ENCODE measurements around the gene PHLPP1. TPM values are rescaled to one million over a fixed set of nuclear protein-coding genes. Genes with fewer than 3 reads are reported as not detected.
"Not testable (repeated sequence)": the region's sequence is repeated elsewhere in the genome, so short reads cannot be mapped to it uniquely, and the experiment has no call there.

PHLPP1 gene
- total RNA-seq, 1 donor from 2014 or later = 33.2 TPM

DNA sequence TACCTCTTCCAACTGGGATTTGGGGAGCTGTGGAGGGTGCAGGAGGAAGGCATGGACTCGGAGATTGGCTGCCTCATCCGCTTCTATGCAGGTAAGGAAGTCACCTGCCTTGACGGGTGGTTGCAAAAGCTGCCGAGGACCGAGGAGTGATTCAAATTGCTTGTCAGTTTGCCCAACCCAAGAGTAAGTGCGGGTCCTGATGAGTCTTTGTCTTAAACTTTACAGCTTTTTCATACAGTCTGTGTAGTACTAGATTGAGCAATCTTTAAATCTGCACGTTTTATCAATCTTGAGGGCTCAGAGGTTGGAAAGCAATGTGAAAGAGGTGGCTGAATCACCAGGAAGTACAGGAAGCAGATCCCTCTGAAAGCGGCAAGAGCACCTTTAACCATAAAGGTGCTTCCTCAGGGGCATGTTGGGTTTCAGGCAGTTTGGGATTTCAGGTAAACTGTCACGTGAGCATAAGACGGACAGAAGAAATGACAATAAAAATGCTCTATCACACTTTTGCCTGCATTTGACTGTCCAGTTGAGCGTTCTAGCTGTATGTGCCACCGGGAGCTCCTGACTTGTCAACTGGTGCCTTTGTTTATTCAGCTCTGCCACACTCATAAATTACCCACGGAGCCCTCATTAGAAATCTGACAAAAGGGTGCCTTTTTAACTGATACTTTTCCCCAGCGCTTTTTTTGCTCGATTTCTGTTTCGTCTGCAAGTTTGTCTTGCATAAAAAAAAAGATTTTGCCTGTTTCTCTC lies 2.0 kb downstream of the PHLPP1 start:
- DNase-seq (ENCODE audit: low spot score) = peak; percentile 26

DNA sequence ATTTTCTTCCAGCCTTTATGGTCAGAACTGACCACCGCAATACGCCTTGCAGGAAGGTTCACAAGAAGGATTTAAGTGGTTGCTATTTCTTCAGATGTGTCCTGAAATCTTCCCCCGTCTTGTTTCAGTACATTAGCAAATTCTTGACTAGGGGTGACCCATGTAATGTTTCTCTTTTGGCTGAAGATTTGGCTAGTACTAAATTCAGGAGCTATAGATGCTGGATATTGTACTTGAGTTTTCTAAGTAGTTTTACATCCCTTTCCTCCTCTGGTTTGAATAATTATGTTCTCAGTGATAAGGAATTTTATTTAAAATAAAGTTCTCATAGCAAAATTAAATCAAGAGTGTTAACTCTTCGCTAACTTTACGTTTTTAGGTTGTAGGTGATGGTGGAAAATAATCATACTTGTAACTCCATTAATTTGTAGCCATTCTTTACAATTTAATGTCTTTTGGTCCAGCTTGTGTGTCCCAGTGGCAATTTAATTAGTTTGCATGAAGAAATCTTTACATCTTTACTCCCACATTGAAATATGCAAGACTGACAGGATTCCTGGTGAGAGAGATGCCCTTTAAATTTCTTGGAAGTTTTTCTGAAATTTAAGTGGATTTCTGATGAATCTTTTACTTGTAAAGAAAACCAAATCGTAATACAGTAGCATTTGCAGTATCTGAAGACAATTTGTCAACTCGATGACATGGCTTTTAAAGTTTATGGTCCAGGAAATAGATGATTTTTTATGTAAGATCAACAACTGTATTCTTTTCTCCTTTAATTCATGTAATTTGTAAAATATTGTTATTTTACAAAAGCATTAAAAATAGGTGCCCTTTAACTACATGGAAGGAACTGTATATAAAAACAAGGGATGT lies 2.8 kb downstream of the PHLPP1 start:
- no peak for DNase-seq (ENCODE audit: low spot score)

DNA sequence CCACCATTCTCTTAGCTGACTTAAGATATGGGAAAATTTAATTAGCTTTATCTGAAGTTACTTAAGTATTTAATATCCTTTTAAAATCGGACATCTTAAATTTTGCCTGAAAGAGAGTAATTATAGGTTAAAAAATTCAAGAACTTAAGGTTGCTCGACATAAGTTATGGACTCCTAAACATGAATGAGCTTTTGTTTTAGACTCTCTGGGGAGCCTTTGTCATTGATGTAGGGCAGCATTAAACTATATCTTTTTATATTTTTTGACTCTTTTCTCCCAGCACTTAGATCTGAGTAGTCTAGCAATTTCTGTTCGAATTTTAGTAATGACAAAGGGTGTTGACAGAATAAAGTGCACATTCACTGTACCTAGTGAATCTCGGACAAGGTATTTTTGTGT lies 4.7 kb downstream of the PHLPP1 start:
- DNase-seq (ENCODE audit: low spot score) = no peak

DNA sequence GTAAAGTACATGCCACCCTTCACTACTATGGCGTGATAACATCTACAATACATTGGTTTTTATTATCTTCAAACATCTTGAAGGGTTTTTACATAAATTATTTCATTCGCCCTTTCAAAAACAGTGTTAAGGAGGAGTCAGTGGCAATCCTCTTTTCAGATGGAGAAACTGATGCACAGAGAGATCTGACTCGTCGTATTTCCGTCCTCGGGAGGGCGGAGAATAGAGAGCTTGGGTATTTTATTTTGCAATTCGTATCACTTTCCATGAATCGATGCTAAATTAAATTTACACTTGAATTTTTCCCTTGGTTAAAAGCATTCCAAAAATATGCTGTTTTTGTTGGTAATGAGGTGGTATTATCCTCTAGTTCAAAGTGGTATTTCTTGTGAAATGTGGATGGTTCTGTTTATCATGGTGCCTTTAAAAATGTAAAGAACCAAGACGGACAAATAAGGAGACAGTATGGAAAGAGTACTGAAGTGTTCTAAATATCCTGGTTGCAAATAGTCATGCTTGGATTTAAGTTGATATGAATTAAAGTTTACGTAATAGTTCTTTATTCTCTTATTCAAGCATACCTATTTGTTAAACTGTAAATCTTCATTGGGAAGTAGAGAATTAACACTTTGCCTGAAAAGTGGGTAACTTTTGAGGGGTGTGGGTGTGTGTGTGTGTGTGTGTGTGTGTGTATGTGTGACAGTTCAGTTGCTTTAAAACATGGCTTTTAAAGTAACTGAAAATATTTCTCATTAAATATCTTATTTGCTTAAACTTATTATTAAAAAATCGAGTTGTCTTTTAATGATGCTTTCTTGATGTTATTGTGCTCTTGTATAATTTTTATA lies 5.6 kb downstream of the PHLPP1 start:
- DNase-seq (ENCODE audit: low spot score) = no peak

DNA sequence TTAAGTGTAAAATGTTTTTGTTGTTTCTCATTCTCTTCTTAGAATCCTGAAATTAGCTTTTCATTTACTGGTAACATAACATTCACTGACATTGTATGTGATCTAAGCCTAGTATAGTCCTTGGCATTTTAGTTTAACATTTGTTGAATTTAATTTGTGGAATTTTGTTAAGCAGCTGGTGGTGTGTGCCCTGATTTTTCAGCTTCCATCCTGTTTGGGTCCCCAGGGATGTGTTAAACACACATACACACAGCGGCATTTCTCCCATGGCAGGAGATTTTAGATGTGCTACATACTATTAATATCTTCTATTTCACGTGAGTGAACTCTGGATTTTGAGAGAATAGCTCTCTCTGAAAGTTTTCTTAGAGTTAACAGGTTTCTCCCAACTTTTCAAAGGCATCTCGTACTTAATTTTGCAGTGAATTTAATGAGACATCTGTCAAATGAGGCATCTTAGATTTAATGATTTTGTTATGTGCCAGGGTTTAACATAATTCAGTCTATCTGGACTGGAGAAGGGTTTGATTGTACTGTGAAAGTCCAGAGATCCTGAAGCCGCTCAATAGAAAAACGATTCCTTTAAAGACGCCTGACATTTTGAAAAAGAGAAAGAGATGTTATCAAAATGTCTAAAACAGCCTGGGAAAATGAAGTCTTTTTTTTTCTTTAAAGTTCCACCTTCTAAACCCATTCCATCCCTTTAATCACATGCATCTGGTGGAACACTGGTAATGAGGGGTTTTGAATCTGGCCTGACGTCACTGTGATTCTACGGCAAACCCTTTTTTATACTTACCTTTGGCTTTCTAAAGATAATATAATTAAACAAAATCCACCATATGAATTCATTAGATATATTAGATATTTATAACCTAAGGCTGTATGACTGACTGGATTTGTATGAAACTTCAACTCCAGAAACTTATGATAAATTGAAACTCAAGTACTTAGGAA lies 6.8 kb downstream of the PHLPP1 start:
- DNase-seq (ENCODE audit: low spot score) = no peak

DNA sequence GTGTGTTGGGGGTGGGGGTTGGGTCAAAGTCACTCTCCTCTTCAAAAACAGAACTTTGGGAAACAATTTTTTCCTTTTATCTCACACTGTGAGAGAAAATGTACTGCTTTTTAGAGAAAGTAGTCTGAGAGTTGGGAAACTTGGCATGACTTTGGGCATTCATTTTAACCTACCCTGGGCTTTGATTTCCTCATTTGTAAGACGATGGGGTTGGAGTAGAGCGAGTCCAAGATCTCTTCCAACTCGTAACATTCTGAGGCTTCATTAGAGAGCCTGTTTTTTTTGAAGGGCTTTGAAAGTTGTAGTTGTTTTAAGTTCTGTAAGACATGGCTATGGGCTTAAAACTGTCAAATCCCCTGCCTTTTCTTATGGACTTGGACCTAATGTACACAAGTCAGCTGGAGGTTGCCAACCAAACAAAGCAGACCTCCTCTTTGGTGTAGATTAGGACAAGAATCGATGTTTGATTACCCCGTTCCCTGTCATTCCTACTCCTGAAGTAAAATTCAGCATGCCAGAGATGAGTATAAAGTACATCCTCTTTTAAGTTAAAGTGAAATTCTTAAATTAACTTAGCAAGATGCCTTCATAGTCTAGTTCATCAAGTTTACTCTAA lies 8.4 kb downstream of the PHLPP1 start:
- DNase-seq (ENCODE audit: low spot score) = no peak

DNA sequence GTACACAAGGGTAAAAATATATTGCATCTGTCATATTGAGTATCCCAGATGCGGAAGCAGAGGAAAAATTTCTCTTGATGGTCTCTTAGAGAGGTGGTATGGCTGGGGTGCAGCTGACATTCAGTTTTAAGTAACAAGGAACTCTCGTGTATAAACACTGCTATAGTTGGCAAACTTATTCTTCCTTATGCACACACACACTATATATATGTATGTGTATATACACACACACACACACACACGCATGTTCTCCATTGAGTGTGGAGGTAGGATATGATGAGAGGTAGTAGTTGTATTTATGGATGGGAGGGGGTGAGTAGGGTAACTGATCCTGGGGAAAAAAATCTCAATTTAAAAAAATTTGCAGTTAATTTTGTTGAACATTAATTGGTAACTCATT lies 10.6 kb downstream of the PHLPP1 start:
- DNase-seq (ENCODE audit: low spot score) = no peak

DNA sequence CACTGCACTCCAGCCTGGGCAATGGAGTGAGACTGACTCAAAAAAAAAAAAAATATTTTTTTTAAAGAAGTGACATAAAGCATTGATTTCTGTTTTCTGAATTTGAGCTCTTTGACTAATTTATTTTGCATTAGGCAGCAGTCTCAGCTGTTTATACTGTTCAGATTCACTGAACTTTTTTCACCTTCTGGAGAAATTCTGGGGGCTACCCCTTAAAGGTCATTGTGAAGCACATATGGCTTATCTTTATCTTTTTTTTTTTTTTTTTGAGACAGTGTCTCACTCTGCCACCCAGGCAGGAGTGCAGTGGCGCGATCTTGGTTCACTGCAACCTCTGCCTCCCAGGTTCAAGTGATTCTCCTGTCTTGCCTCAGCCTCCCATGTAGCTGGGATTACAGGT lies 12.9 kb downstream of the PHLPP1 start:
- DNase-seq (ENCODE audit: low spot score) = no peak

DNA sequence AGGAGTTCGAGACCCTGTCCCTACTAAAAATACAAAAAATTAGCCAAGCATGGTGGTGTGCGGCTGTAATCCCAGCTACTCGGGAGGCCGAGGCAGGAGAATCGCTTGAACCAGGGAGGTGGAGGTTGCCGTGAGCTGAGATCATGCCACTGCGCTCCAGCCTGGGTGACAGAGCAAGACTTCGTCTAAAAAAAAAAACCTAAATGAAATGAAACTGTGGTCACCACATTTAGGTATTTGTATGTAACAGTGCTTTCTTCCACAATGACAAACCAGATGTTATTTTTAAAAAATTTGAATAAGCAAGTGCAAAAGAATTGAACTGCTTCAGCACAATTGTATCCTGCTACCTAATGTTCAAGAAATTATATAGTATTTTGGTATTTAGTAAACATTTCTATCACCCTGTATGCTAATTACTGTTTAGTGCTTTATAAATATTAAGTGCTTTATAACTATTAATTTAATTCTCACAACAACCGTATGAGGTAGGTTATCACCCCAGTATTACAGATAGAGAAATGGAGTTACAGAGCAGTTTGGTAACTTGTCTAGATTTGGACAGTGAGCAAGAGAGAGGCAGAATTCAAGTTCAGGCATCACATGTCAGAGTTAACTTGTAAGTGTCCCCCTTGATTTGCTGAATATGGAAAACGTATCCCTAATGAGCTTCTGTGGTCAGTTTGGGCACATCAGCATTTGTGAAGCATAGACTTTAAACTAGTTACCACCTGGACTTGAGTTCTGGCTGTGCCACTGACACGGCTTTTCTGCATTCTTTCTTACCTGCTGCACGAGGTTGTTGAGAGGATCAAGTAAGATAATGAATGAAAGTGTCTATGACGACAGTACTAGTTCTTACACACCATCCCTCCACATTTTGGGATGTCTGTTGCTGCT lies 14.4 kb downstream of the PHLPP1 start:
- DNase-seq (ENCODE audit: low spot score) = no peak

DNA sequence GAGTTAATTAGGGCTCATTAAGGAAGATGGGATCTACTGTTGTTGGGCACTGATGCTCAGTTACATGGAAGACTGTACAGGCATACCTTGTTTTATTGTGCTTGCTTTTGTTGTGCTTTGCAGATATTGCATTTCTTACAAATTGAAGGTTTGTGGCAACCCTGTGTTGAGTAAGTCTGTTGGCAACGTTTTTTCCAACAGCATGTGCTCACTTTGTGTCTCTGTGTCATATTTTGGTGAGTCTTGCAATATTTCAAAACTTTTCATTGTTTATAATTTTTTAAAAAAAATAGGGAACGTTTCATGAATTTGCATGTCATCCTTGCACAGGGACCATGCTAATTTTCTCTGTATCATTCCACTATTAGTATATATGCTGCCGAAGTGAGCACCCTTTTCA lies 15.6 kb downstream of the PHLPP1 start:
- DNase-seq (ENCODE audit: low spot score) = no peak

DNA sequence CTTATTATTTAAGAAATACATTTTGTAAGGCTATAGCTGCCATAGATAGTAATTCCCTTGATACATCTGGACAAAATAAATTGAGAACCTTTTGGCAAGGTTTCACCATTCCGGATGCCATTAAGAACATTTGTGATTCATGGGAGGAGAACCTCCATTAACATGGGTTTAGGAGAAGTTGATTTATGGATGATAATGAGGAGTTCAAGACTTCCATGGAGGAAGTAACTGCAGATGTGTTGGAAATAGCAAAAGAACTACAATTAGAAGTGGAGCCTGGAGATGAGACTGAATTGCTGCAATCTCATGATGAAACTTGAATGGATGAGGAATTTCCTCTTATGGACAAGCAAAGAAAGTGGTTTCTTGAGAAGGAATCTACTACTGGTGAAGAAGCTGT lies 17.3 kb downstream of the PHLPP1 start:
- no peak for DNase-seq (ENCODE audit: low spot score)

DNA sequence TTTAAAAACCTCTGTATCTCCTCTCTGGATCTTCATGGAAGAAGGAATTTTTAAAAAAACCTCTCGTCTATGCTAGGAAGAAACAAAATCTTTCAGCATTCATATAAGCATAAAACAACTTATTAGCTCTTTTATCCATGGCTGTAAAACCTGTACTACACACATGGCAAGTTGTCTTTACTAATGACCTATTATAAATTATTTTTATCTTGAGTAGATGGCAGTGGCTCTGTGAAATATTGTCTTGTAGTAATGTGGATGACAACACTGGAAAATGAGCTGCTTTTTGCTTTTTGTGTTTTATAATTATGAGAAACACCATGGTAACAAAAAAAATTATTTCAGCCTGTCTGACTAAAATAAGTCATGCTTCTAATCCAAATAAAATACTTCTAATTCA lies 18.9 kb downstream of the PHLPP1 start:
- no peak for DNase-seq (ENCODE audit: low spot score)

DNA sequence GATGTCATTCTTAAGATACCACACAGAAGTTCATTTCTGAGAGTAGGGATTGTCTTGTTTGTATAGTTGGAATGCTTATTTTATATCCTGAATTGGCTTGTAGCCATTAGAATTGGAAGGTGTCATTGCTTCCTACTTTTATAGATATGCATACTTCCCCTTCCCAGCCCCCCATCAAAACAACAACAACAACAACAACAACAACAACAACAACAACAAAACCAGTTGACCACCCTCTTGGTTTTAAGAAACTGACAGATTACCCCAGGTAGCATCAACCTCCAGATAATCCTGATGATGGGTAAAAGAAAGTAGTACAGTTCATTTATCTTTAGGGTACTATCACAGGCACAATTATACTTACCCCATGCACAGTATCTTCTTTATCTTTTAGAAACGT lies 20.0 kb downstream of the PHLPP1 start:
- DNase-seq (ENCODE audit: low spot score) = no peak

DNA sequence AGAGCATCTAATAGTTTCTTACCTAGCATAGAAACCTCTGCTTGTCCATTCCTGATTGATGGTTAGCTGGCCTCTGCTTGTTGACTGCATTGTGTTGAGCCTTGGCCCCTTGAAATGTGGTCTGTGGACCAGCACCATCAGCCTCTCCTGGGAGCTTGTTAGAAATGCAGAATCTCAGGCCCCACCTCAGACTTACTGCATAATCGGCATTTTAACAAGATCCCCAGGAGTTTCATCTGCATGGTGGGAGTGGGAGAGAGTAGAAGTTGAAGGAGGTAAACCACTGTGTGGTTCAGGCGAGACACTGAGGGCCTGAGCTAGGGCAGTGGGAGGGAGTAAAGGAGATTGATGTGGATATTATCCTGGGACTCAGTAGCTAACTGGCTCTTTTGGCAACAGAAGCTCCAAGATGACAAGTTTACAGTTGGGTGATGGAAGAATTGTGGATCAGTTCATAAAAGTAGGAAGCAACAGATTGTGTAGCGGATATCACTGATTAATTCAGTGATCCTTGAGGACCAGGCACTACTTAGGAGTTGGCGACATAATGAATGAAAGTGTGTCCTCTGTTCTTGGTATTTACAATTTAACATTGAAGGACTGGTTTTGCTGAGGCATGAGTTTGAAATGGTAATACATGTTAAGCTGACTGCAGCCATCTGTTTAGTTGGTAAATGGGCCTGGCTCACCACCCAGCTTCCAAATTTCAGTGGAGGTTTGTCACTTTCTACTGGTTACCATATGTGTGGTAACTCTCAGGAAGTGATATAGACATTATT lies 20.9 kb downstream of the PHLPP1 start:
- DNase-seq (ENCODE audit: low spot score) = no peak

DNA sequence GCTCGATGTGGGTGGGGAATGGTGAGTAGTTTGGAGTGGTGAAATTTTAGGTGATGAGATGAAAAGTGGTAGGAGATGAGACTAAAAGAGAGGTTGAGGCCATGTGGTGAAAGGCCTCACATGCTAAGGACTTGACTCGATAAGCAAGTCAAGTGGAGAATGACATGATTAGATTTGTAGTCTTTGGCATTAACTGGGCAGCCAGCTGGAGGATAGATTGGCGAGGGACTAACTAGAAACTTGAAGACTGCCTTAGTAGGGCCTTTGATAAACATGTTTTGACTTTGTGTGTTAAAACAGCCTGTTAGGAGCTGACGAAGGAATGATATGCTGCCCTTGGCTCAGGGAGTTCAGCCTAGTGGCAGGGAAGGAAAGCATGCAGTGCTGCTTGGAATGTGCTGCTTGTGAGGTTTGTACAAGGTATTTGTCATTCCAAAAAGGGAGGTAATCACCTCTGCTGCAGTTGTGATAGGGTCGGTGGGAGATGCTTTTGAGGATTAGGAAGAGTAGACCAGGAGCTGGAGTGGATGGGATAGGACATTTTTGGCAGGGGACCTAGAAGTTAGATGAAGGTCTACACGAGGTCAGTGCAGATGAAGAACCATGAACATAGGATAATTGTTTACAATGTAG lies 22.0 kb downstream of the PHLPP1 start:
- DNase-seq (ENCODE audit: low spot score) = no peak

DNA sequence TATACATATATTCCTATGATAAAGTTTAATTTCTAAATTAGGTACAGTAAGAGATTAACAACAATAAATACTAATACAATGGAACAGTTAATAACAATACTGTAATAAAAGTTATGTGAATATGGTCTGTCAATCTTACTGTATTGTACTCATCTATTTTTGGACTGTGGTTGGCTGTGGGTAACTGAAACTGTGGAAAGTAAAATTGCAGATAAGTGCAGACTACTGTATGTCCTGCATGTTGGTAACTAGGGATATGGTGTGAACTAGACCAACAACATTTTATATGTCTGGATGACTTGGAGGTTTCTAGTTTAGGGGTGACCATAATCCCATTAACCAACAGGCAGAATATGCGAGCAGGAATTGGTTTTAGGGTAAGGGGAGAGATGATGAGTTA lies 23.3 kb downstream of the PHLPP1 start:
- DNase-seq (ENCODE audit: low spot score) = no peak

DNA sequence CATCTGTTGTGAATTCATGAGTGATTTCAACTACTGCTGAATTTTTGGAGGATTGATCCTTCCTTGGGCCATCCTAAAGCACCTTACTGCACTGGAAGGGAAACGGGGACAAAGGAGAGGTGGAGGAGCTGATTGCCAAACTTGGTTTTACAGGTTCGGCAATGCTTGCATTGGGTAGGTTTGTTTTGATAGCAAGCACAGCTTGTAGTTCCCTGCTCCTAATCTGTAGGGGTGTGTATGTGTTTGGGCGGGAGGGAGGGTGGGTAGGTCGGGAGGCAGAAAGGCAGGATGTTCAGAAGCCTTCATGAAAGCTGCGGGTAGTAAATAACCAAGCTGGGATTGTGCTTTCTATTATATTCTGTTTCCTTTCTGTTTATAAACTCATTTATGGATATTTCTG lies 24.6 kb downstream of the PHLPP1 start:
- DNase-seq (ENCODE audit: low spot score) = no peak

DNA sequence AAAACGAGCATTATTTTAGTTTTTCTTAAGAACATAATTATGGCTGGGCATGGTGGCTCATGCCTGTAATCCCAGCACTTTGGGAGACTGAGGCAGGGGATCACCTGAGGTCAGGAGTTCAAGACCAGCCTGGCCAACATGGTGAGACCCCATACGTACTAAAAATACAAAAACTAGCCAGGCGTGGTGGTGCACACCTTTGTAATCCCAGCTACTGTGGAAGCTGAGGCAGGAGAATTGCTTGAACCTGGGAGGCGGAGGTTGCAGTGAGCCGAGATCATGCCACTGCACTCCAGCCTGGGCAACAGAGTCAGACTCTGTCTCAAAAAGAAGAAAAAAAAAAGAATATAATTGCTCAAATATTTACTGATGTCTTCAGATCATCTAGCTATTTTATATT lies 25.3 kb downstream of the PHLPP1 start:
- DNase-seq (ENCODE audit: low spot score) = not testable (repeated sequence)

Measured in mucosa of gallbladder (tissue), 1 donor.